Measurements from ENCODE around the gene NOL12.
"Not testable (repeated sequence)": the region's sequence is repeated elsewhere in the genome, so short reads cannot be mapped to it uniquely, and the experiment has no call there.

NOL12 gene

DNA sequence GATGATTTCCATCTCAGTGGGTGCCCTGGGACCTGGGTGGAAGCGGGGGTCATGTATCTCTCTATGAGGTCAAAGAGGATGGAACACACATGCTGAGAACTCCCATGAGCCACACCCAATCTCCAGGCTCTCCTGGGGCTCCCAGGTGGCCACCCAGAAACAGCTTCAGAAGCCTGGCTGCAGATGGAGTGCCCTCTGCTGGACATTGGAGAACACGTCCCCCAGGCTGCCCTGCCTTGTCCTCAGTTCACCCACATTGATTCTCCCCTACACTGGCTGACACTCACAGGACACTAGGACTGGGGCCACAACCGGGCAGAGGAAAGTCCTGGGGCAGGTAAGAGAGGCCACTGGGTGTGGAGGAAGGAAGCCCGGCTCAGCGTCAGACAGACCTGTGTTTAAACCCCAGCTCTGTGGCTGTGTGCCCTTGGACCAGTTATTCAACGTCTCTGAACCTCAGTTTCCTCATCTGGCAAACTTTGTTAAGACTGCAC, 4.5 kb upstream of the NOL12 start:
- Mint-ChIP-seq H3K4me3 (no peak overlapping the region), H3K27ac (no peak overlapping the region), H3K27me3 (ENCODE audit: low read depth) (no peaks in the 10 kb centered on the region), H3K36me3 (ENCODE audit: low read depth) (peaks cover 15% of the 10 kb centered on the region), H3K9me3 (no peaks in the 10 kb centered on the region), H3K4me1 (ENCODE audit: low read depth) (peaks cover 24% of the 10 kb centered on the region)

DNA sequence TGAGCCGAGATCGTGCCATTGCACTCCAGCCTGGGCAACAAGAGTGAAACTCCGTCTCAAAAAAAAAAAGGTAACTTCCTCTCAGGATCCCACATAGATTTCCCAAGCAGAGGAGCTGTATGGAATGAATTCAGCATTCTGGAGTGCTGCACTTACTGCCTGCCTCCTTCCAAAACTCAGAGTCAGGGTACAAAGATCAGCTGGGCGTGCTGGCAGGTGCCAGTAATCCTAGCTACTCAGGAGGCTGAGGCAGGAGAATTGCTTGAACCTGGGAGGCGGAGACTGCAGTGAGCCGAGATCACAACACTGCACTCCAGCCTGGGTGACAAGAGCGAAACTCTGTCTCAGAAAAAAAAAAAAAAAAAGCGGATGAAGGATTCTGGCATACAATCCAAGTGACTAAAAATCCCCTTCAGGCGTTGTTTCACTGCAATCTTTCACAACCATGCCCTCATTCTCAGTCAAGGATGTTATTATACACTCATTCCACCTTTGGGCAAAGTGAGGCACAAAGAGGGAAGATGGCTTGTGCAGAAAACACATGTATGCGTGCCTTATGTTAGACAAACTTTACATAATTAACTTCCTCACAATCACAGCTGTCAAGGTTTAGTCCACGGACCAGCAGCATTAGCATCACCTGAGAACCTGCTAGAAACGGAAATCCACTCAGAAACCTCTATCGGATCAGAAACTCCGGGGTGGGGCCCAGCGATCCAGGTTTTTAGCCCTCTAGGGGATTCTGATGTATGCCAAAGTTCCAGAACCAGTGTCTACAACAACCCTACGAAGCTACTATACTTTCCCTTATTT, 1.1 kb upstream of the NOL12 start:
- peaks cover 16% of the 10 kb centered on the region for H3K36me3 Mint-ChIP-seq (ENCODE audit: low read depth)
- no peaks in the 10 kb centered on the region for H3K27me3 Mint-ChIP-seq (ENCODE audit: low read depth)
- no peaks in the 10 kb centered on the region for H3K9me3 Mint-ChIP-seq
- H3K4me3 Mint-ChIP-seq = no peak overlapping the region
- H3K27ac Mint-ChIP-seq = no peak overlapping the region
- peaks cover 24% of the 10 kb centered on the region for H3K4me1 Mint-ChIP-seq (ENCODE audit: low read depth)

- H3K4me1 Mint-ChIP-seq (ENCODE audit: low read depth) = peaks cover 15% of the 10 kb centered on the region
- H3K9me3 Mint-ChIP-seq = no peaks in the 10 kb centered on the region
- no peak overlapping the region for H3K27ac Mint-ChIP-seq
- H3K27me3 Mint-ChIP-seq (ENCODE audit: low read depth) = no peaks in the 10 kb centered on the region
- H3K36me3 Mint-ChIP-seq (ENCODE audit: low read depth) = peaks cover 28% of the 10 kb centered on the region
- H3K4me3 Mint-ChIP-seq = no peak overlapping the region
These were observed 4.3 kb downstream of the NOL12 start for GRCh38 chr22:37690407-37690806.

- H3K36me3 Mint-ChIP-seq (ENCODE audit: low read depth) = peaks cover 31% of the 10 kb centered on the region
- no peak overlapping the region for H3K27ac Mint-ChIP-seq
- no peak overlapping the region for H3K4me3 Mint-ChIP-seq
- H3K4me1 Mint-ChIP-seq (ENCODE audit: low read depth) = peaks cover 17% of the 10 kb centered on the region
- H3K9me3 Mint-ChIP-seq = no peaks in the 10 kb centered on the region
- H3K27me3 Mint-ChIP-seq (ENCODE audit: low read depth) = no peaks in the 10 kb centered on the region
These were observed 4.9 kb downstream of the NOL12 start for GRCh38 chr22:37690901-37691504.

DNA sequence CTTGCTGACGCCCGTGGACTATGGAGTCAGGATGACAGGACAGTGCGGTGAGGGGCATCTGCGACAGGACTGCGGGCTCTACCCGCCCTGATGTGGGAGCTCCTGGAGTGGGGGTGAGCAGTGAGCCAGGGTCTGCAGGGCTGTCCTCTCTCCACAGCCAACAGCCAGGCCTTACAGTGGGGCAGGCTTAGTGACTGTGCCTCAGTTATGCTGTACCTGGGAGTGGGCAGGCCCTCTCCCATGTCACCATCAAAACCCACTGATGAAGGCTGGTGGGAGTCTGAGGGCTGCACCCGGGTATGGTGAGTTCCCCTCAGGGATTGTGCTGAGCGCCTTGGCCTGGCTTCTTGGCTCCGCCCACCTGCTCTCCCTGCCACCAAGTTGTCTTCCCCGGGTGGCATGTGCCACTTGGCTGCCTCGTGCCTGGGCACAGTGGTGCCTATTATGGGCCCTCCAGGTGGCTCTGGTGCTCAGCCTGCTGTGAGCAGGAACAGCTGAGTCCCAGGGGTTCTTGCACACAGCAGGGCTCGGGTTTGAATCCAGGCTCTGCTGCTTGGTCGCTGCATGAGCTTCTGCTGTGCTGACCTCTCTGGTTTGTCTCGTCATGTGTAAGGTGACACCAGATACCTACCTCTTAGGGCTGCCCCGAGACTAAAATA, 6.6 kb downstream of the NOL12 start:
- Mint-ChIP-seq H3K9me3 (no peaks in the 10 kb centered on the region), H3K4me3 (no peak overlapping the region), H3K27ac (no peak overlapping the region), H3K27me3 (ENCODE audit: low read depth) (no peaks in the 10 kb centered on the region), H3K4me1 (ENCODE audit: low read depth) (peaks cover 17% of the 10 kb centered on the region), H3K36me3 (ENCODE audit: low read depth) (peaks cover 28% of the 10 kb centered on the region)

- not testable (repeated sequence) for H3K4me3 Mint-ChIP-seq; H3K27me3 Mint-ChIP-seq (ENCODE audit: low read depth); H3K9me3 Mint-ChIP-seq; H3K27ac Mint-ChIP-seq
- Mint-ChIP-seq H3K36me3 (ENCODE audit: low read depth) (peaks cover 18% of the 10 kb centered on the region), H3K4me1 (ENCODE audit: low read depth) (peaks cover 14% of the 10 kb centered on the region)
These were observed 8.0 kb downstream of the NOL12 start for GRCh38 chr22:37694131-37694530.

GRCh38 chr22:37696260-37696656, 10.1 kb downstream of the NOL12 start:
- H3K9me3 Mint-ChIP-seq, H3K27ac Mint-ChIP-seq: not testable (repeated sequence)
- peak overlapping the region; percentile 65 for H3K4me3 Mint-ChIP-seq

GRCh38 chr22:37696657-37697537, 10.8 kb downstream of the NOL12 start, which contains the start of gene TRIOBP:
TSS of gene TRIOBP (plus strand) at chr22:37697048. CDS start at chr22:37701366, 4,318 bp downstream.
- H3K27me3 Mint-ChIP-seq (ENCODE audit: low read depth) = no peaks in the 10 kb centered on the region
- peaks cover 12% of the 10 kb centered on the region for H3K36me3 Mint-ChIP-seq (ENCODE audit: low read depth)
- H3K4me1 Mint-ChIP-seq (ENCODE audit: low read depth) = peaks cover 14% of the 10 kb centered on the region
- H3K9me3 Mint-ChIP-seq = no peaks in the 10 kb centered on the region
- H3K4me3 Mint-ChIP-seq = peak within 1 kb of the TSS; percentile 65
- H3K27ac Mint-ChIP-seq = no peak within 1 kb of the TSS

More at GRCh38 chr22:37696260-37696656, 10.1 kb downstream of the NOL12 start:
- Mint-ChIP-seq H3K36me3 (ENCODE audit: low read depth) (peaks cover 12% of the 10 kb centered on the region), H3K4me1 (ENCODE audit: low read depth) (peaks cover 13% of the 10 kb centered on the region)
- H3K27me3 Mint-ChIP-seq (ENCODE audit: low read depth) = not testable (repeated sequence)

DNA sequence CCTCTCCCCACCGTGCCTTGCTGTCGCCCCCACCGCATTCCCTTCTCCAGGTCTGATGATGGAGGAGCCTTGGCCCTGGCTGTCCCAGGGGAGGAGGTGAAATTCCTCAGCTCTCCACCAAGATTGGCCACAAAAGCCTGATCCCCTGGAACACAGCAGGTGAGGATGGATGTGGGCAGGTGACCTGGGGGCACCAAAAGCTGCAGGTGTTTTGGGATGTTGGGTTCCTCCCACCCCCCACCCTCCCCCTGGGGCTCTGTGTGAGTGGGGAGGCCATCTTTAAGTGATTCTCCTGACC, 11.3 kb downstream of the NOL12 start:
- no peak overlapping the region for H3K27ac Mint-ChIP-seq

GRCh38 chr22:37701141-37701786, 15.1 kb downstream of the NOL12 start:
- Mint-ChIP-seq H3K4me1 (ENCODE audit: low read depth) (peaks cover 9% of the 10 kb centered on the region), H3K4me3 (no peak overlapping the region), H3K36me3 (ENCODE audit: low read depth) (no peaks in the 10 kb centered on the region), H3K9me3 (no peaks in the 10 kb centered on the region), H3K27me3 (ENCODE audit: low read depth) (no peaks in the 10 kb centered on the region), H3K27ac (no peak overlapping the region)

More for the DNA sequence above, 11.3 kb downstream of the NOL12 start:
- H3K4me3 Mint-ChIP-seq = no peak overlapping the region
- H3K4me1 Mint-ChIP-seq (ENCODE audit: low read depth) = peaks cover 14% of the 10 kb centered on the region
- no peaks in the 10 kb centered on the region for H3K27me3 Mint-ChIP-seq (ENCODE audit: low read depth)
- no peaks in the 10 kb centered on the region for H3K9me3 Mint-ChIP-seq
- H3K36me3 Mint-ChIP-seq (ENCODE audit: low read depth) = peaks cover 9% of the 10 kb centered on the region

DNA sequence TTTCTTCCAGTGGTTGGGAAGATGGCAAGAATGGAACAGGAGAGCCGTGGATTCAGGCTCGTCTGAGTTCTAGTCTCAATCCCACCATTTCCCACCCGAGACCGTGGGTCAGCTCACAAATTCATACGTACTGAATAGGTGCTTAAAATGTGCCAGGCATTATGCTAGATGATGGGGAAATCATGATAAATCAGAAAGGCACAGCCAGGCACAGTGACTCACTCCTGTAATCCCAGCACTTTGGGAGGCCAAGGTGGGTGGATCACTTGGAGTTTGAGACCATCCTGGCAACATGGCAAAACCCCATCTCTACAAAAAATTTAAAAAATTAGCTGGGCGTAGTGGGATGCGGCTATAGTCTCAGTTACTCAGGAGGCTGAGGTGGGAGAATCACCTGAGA, 17.8 kb downstream of the NOL12 start:
- no peaks in the 10 kb centered on the region for H3K36me3 Mint-ChIP-seq (ENCODE audit: low read depth)
- no peaks in the 10 kb centered on the region for H3K9me3 Mint-ChIP-seq
- no peak overlapping the region for H3K27ac Mint-ChIP-seq
- no peak overlapping the region for H3K4me3 Mint-ChIP-seq
- H3K27me3 Mint-ChIP-seq (ENCODE audit: low read depth) = no peaks in the 10 kb centered on the region
- peaks cover 1% of the 10 kb centered on the region for H3K4me1 Mint-ChIP-seq (ENCODE audit: low read depth)

GRCh38 chr22:37704645-37705044, 18.5 kb downstream of the NOL12 start:
- no peaks in the 10 kb centered on the region for H3K36me3 Mint-ChIP-seq (ENCODE audit: low read depth)

GRCh38 chr22:37705205-37705604, 19.1 kb downstream of the NOL12 start:
- no peak overlapping the region for H3K4me3 Mint-ChIP-seq
- H3K9me3 Mint-ChIP-seq = no peaks in the 10 kb centered on the region
- H3K27me3 Mint-ChIP-seq (ENCODE audit: low read depth) = no peaks in the 10 kb centered on the region
- H3K4me1 Mint-ChIP-seq (ENCODE audit: low read depth) = peaks cover 1% of the 10 kb centered on the region
- no peak overlapping the region for H3K27ac Mint-ChIP-seq
- H3K36me3 Mint-ChIP-seq (ENCODE audit: low read depth) = peaks cover 1% of the 10 kb centered on the region

More at GRCh38 chr22:37704645-37705044, 18.5 kb downstream of the NOL12 start:
- H3K27ac Mint-ChIP-seq = no peak overlapping the region
- peaks cover 1% of the 10 kb centered on the region for H3K4me1 Mint-ChIP-seq (ENCODE audit: low read depth)
- no peak overlapping the region for H3K4me3 Mint-ChIP-seq
- H3K9me3 Mint-ChIP-seq = no peaks in the 10 kb centered on the region
- no peaks in the 10 kb centered on the region for H3K27me3 Mint-ChIP-seq (ENCODE audit: low read depth)
